Testis (tissue), 2 donors: ENCODE results near the gene MAP4K4.

Source experiments
- POLR2A ChIP-seq: fragments of 450-650 bp; IDR thresholded peaks from one replicate; pipeline ENCODE4 v1.6.1; 2017; ENCODE audit warnings: antibody characterized with exemption, mild to moderate bottlenecking, moderate library complexity
- TF ChIP-seq, protein P1 (sequence below), 3 experiments: fragments of 450-650 bp in 2 of 3; fragments of 200-600 bp in 1 of 3; sonication (generic) in 1 of 3; IDR thresholded peaks; one replicate each; pipeline ENCODE4 v1.5.1; 2016 to 2019; ENCODE audit warnings: antibody characterized with exemption in 3 of 3, mild to moderate bottlenecking in 2 of 3, moderate library complexity in 1 of 3

DNA sequence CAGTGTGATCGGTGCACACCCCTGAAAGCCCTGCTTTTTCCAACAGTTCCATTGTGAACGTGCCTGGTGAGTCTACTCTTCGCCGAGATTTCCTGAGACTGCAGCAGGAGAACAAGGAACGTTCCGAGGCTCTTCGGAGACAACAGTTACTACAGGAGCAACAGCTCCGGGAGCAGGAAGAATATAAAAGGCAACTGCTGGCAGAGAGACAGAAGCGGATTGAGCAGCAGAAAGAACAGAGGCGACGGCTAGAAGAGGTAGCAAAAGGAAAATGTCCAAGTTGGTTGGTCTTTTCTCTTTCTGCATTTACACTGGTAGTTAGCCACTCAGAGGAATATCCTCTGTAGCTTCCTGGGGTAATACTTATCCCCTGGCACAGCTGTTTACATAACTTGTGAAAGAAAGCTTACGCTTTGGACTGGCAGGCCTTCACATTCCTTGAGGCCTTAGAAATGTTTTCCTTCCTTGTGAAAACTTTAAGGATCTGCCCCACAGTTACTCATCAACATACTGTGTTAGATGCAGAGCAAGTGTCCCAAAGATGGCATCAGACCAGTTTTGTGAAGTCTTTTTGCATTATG is 146.6 kb downstream of the MAP4K4 start:
- TF ChIP-seq, protein P1, sequence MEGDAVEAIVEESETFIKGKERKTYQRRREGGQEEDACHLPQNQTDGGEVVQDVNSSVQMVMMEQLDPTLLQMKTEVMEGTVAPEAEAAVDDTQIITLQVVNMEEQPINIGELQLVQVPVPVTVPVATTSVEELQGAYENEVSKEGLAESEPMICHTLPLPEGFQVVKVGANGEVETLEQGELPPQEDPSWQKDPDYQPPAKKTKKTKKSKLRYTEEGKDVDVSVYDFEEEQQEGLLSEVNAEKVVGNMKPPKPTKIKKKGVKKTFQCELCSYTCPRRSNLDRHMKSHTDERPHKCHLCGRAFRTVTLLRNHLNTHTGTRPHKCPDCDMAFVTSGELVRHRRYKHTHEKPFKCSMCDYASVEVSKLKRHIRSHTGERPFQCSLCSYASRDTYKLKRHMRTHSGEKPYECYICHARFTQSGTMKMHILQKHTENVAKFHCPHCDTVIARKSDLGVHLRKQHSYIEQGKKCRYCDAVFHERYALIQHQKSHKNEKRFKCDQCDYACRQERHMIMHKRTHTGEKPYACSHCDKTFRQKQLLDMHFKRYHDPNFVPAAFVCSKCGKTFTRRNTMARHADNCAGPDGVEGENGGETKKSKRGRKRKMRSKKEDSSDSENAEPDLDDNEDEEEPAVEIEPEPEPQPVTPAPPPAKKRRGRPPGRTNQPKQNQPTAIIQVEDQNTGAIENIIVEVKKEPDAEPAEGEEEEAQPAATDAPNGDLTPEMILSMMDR (IDR thresholded peaks at IDR 0.05): no peak
- no peak for TF ChIP-seq POLR2A
